Measurements from ENCODE around the gene PIWIL1.

DNA sequence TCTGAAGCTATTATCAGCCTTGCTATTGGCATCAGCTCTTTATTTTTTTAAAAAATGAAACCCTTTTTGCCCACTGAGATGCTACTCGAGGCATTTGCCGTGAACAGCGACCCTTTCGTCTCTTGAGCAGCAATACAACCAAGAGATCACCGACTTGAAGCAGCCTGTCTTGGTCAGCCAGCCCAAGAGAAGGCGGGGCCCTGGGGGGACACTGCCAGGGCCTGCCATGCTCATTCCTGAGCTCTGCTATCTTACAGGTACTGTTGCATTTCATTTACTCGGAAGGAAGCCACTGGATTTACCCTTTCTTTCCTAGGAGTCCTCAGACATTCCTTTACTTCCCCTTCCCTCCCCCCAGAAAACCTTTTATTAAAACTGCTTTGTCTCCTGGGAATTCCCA is 16.7 kb downstream of the PIWIL1 start:
- TF ChIP-seq, protein P1, sequence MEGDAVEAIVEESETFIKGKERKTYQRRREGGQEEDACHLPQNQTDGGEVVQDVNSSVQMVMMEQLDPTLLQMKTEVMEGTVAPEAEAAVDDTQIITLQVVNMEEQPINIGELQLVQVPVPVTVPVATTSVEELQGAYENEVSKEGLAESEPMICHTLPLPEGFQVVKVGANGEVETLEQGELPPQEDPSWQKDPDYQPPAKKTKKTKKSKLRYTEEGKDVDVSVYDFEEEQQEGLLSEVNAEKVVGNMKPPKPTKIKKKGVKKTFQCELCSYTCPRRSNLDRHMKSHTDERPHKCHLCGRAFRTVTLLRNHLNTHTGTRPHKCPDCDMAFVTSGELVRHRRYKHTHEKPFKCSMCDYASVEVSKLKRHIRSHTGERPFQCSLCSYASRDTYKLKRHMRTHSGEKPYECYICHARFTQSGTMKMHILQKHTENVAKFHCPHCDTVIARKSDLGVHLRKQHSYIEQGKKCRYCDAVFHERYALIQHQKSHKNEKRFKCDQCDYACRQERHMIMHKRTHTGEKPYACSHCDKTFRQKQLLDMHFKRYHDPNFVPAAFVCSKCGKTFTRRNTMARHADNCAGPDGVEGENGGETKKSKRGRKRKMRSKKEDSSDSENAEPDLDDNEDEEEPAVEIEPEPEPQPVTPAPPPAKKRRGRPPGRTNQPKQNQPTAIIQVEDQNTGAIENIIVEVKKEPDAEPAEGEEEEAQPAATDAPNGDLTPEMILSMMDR (conservative IDR thresholded peaks at IDR 0.05; ENCODE audit: low read depth, low read length): no peak
- no peak for TF ChIP-seq EZH2 (IDR thresholded peaks at IDR 0.05; ENCODE audit: borderline replicate concordance, low read depth, low read length, poor library complexity, severe bottlenecking)
